ENCODE measurements around the gene C20orf144.

C20orf144 gene

GRCh38 chr20:33650111-33650752 is 11.9 kb upstream of the C20orf144 start:
- no peak for DNase-seq

DNA sequence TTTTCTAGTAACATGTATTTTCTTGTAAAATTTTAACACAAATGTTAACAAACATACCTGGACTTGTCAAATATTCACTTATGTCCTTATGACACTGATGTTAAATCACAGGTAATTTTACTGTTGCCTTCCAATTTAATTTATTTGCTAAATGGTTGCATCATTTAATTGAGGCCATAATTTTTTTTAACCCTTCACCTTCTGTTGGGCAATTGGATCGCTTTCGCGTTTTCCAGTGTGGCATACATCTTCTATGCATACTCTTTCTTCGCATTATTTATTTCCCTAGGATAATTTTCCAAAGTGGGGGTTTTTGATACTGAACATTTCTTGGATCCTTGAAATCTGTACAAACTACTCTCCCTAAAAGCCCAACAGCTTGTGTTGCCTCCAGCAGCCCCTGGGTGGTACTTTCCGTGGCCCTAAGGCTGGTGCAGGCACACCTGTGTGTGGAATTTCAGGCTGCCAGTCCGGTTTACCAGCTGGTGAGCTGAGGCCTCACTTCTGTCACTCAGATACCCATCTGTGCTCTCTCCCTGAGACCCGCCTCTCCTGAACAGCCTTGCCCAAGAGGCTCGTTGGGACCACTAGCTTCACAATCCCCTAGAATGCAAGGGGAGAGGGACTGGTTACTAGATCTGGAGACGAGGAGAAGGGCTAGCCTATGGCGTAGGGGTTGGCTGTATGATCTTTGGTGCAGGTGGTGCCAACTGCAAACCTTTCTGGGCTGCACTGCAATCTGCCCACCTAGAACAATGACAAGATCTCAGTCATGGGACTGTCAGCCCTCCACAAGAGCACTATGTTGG is 11.2 kb upstream of the C20orf144 start:
- no peak for DNase-seq

DNA sequence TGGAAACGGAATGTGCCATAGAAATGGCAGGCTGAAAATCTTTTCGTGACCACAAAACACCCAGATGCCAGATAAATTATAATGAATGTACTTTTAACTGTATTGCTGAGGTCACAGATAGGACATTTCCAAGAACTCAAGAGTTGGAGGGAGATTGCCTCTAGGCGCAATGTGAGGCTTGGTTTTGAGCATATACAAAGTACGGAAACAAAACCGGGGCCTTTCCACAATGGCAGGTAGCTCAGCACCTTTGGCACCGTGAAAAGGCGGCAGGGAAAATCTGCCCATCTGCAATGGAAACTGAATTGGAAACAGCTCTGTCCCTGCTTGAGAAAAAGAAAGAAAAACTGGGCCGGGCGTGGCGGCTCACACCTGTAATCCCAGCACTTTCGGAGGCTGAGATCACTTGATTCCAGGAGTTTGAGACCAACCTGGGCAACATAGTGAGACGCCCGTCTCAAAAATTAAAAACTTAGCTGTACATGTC is 10.5 kb upstream of the C20orf144 start:
- DNase-seq, result no peak

- DNase-seq, result no peak
Observed at GRCh38 chr20:33653218-33653899, 8.8 kb upstream of the C20orf144 start.

DNA sequence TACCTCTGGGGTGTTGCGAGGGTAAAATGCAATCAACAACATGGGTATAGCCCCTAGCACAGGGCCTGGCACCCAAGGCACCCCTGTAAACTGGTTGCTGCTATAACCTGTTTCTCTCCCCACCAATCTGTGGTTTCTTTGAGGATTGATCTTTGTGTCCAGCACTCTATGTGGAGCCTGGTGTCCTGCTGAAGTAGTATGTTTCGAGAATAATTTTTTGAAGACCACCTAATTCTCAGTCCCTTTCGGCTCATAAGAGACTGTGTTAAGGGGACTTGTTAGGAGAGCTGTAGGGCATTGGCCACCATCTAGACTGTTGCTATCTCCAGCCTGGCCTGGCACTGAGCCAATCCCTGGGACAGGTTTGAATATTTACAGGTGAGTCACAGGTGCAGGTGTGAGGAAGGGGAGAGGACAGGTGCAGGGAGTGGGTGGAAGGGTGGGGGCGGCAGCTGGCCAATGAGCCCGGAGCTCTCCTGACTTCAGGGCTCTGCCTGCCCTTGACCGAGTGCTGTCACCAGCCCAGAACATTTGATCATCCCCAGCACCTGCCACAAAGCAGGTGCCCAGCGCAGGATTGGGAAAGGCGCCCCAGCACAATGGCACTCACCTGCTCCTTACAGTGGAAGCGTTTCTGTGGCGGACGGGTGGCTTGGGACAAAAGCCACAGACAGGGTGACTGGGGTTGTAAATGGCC is 8.1 kb upstream of the C20orf144 start:
- DNase-seq, result no peak

DNA sequence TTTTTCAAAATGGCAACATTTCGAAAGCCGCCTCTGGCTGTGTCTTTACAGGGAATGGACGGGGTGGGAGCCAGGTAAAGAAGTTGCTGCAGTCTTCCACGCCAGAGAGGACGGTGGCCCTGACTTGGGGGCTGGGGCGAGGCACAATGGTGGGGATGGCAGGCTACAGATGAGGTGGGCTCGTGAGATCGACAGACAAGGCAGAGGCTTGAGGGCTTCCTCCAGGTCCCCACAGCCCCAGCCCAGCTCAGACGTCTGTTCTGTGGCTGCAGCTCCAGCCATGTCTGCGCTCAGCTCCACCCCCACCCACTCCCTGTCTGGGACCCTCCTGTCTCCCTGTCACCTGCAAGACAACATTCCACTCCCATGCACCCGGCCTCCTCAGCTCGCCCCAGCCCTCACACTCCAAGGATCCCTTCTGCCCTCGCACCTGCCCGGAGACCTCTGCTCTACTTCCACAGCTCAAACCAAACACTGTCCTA is 7.4 kb upstream of the C20orf144 start:
- no peak for DNase-seq

DNA sequence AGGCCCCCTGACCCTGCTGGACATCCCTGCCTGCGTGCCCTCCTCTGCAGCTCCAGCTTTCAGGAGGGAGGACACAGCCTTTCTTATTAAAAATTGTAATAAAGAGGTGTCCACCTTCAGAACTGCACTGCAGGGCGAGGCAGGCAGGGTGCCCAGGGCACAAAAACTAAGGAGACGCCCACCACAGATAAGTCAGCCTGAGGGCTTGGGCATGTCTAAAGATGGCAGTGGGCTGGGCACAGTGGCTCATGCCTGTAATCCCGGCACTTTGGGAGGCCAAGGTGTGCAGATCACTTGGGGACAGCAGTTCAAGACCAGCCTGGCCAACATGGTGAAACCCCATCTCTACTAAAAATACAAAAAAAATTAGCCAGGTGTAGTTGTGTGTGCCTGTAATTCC is 7.0 kb upstream of the C20orf144 start:
- DNase-seq, result no peak

DNA sequence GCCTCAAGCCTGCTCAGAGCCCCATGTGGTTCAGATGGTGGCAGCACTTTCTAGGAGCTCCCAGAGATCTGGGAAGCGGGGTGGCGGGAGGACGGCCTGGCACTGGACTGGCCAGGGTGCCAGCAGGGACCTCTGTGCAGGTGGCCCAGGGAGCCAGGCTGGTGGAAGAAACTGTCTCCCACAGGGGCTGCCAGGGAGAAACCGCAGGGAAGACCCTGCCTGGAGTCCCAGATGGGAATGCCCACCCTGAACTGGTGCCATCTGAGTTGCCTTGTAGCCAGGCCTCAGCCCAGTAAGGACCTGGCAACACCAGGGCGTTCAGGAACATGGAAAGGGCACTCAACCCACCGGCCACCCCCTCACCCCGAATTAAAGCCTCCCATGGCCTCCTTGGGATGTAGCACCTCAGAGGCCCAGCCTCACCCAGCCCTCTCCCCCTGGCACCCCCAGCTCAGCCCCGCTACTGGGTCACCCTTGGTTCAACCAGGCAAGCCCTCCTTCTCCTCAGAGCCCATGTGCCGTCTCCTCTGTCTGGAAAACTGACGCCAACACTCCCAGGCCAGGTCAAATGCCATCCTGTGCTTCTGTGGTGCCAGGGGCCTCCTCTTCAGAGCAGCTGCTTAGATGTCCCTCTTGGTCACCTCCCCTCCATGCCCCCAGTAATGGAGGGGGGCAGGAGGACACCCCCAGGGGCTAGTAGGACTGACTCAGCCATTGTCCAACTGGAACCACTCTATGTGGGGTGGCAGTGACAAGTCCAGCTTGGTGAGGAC is 5.9 kb upstream of the C20orf144 start:
- no peak for DNase-seq

DNA sequence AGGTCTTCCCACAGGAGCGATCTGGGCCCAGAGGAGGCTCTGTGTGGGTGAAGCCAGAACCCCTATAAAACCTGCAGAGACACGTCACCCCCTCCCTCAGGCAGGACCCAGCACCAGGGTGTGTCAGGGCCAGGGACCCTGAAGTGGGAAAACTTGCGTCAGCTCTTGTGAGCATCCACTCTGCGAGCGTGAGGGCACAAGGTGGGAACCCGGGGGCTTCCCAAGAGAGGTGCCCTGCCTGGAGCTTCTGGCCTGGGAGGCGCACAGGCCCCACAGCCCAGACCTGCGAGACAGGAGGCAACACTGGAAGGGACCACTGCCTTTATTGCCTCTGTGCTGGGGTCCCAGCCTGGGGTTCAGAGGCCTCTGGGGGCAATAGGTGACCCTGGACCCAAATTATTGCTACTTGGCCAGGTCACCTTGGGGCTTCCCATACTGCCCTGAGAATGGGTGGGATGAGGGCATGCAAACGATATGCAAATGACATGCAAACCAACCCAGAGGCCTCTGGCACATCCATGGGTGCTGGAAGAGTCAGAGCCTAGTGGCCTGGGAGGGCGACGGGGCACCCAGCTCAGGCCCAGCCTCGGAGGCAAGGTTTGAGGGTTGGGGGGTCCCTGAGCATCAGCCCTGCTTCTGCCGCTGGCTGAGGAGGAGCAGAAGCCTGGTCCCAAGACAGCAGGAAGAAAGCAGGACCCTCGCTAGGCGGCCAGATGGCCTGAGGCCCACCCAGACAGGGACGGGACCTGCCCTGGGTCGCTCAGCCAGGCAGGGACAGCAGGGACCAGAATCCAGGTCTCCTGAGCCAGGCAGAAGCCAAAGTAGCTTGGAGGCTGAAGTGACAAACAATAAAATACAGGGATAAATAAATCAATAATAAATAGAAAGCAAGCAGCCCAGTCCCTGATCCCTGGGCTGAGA is 5.1 kb upstream of the C20orf144 start:
- DNase-seq, result no peak

GRCh38 chr20:33657704-33658095 is 4.4 kb upstream of the C20orf144 start:
- DNase-seq, result no peak

DNA sequence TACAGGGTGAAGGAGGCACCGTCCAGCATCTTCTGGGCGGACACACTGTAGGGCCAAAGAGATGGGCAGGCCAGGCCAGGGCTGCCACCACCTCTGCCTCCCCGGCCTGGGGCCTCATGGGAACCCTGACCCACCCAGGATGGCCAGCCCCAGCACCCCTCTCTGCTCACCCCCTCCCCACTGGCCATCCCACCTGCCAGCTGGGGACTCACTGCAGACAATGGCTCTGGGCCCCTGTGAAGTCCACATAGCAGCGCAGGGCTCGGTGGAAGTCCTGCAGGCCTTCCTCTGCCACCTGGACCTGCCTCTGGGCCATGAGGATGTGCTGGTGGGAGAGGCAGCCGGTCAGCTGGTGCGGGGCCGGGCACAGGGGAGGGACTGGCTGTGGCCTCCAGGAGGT is 3.6 kb upstream of the C20orf144 start:
- DNase-seq, result no peak

- no peak for DNase-seq
Observed at GRCh38 chr20:33658929-33659328, 3.2 kb upstream of the C20orf144 start.

DNA sequence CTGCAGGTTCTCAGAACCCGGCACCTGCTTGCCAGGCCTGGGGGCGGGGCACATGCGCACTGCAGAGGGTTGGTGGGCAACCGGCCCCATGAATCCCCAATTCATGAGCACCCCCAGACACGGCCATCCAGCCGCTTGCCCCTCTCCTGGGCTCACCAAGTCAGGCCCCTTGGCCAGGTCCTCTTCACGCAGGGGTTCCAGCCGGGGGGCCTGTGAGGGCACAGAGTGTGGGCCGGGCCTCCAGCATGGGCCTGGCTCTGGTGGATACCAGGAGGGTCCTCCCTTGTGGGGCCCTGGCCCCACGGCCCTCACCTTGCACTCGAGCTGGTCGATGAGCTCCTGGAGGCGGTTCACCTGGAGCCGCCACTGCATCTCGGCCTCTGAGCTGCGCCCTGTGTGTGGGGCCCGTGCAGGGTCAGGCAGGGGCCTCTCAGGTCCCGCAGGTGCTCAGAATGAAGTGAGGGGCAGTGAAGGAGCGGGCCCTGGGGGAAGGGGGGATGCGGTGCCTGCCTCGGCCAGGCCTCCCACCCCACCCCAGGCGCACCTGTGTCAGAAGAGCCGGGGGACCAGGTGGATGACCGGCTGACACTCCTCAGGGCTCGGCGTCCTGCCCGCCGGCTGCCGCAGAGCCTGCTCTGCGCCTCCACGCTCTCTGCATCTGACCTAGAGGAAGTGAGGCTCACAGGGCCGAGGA is 2.6 kb upstream of the C20orf144 start:
- DNase-seq, result no peak

DNA sequence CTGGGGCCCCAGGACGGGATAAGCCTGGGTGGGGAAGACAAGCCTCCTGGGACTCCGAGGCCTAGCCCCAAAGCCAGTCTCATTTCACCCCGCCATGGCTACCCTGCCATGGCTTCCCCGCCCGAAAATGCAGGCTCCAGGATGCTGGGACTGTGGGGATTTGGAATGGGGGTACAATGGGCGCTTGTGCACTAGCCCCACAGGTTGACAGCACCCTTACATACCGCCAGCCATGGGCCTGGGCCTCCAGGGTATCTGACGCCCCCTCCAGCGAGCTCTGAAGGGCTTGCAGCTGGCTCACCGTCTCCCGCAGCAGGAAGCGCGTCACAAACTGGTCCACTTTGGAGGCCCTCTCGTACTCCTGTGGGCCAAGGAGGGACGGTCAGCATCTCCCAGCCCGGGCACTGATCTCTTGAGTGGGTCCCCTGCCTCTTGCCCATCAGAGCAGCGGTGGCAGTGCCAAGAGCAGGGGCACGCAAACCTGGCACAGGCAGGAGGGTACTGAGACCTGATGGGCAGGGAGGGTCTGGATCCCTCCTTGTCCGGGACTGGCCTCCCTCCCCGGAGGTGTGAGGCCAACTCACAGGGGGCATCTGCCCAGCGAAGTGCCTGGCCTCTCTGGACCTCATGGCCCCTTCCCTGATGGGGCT is 2.0 kb upstream of the C20orf144 start:
- no peak for DNase-seq

DNA sequence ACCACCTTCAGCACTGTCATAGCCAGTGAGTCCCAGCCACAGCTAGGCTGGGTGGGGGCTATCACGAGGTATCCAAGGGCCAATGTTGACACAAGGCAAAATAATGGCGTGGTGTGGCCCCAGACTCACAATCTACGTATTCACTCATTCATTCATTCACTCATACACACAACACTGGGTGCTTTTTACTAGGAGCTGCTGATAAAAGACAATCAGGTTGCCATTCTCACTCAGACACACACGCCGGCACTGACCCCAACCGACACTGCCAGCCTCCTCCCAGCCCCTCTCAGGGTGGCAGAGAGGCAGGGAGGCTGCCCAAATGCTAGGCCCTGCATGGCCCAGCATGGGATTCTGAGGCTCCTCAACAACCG is 1.5 kb upstream of the C20orf144 start:
- no peak for DNase-seq

GRCh38 chr20:33663161-33664084 is 1.3 kb downstream of the C20orf144 start:
- peak; percentile 84 for DNase-seq

- no peak for DNase-seq
Observed at GRCh38 chr20:33664085-33664761, 2.1 kb downstream of the C20orf144 start.

GRCh38 chr20:33664762-33665144 is 2.6 kb downstream of the C20orf144 start:
- no peak for DNase-seq

Measured in stimulated activated CD4-positive, alpha-beta T cell treated with anti-CD3 and anti-CD28 coated beads, Interleukin-12 subunit alpha, Interleukin-12 subunit beta, amount 100 ng/mL, for 4 hours (primary cell).